Nephron (organoid): ENCODE measurements around the gene ITPR1.
"Not testable (repeated sequence)": the region's sequence is repeated elsewhere in the genome, so short reads cannot be mapped to it uniquely, and the experiment has no call there.

Experiments used
- H3K27ac Mint-ChIP-seq, 3 experiments: 2 replicates each; pipeline ENCODE4 v1.8.0; 2020; ENCODE audit warnings: mixed read lengths in 3 of 3, mild to moderate bottlenecking in 2 of 3, moderate library complexity in 1 of 3
- H3K27me3 Mint-ChIP-seq: 2 replicates; pipeline ENCODE4 v1.8.0; 2021; ENCODE audit warnings: low read depth, mild to moderate bottlenecking, moderate library complexity, mixed read lengths
- H3K36me3 Mint-ChIP-seq: 2 replicates; pipeline ENCODE4 v1.8.0; 2020; ENCODE audit warnings: low read depth, mixed read lengths
- H3K4me1 Mint-ChIP-seq: 2 replicates; pipeline ENCODE4 v1.8.0; 2020; ENCODE audit warnings: mixed read lengths
- H3K4me3 Mint-ChIP-seq, 3 experiments: 2 replicates each; pipeline ENCODE4 v1.8.0; 2020; ENCODE audit warnings: mild to moderate bottlenecking in 3 of 3, mixed read lengths in 3 of 3, moderate library complexity in 2 of 3
- H3K9me3 Mint-ChIP-seq: 2 replicates; pipeline ENCODE4 v1.8.0; 2020; ENCODE audit warnings: mixed read lengths
- TF ChIP-seq, protein P1 (sequence below), 3 experiments: fragments of 200-600 bp; sonication (generic); IDR thresholded peaks; one replicate each; pipeline ENCODE4 v1.5.0; 2021; ENCODE audit warnings: antibody characterized with exemption in 3 of 3; ENCODE audit not compliant: unreplicated experiment in 3 of 3

ITPR1 gene

DNA sequence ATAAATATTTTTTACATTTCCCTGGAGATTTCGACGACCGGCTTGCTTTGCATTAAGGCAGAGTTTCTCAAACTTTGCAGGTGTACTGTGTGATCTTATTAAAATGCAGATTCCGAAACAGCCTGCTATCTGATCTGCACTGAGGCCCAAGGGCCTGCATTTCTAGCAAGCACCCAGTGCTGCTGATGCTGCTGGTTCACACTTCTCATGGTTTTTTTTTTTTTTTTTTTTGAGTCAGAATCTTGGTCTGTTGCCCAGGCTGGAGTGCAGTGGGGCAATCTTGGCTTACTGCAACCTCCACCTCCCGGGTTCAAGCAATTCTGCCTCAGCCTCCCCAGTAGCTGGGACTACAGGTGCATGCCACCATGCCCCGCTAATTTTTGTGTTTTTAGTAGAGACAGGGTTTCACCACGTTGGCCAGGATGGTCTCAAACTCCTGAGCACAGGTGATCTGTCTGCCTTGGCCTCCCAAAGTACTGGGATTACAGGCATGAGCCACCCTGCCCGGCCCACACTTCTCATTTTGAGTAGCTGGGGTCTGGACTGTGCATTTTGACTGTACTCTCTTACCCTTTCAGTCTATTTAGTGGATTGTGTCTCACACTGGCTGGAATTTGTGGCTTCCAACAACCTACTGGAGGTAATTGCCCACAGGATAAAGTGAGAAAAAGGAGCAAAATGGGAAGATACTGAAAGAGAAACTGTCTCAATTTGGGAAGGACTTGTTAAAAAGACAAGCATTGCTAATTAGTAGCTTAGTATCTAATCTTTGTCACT lies 94.1 kb downstream of the ITPR1 start:
- Mint-ChIP-seq H3K27me3 (no peaks in the 10 kb centered on the region), H3K4me1 (peaks cover 55% of the 10 kb centered on the region), H3K9me3 (no peaks in the 10 kb centered on the region), H3K27ac (peak overlapping the region; percentile 28 to 77 (median 54)), H3K36me3 (no peaks in the 10 kb centered on the region), H3K4me3 (no peak overlapping the region)
- TF ChIP-seq, protein P1, sequence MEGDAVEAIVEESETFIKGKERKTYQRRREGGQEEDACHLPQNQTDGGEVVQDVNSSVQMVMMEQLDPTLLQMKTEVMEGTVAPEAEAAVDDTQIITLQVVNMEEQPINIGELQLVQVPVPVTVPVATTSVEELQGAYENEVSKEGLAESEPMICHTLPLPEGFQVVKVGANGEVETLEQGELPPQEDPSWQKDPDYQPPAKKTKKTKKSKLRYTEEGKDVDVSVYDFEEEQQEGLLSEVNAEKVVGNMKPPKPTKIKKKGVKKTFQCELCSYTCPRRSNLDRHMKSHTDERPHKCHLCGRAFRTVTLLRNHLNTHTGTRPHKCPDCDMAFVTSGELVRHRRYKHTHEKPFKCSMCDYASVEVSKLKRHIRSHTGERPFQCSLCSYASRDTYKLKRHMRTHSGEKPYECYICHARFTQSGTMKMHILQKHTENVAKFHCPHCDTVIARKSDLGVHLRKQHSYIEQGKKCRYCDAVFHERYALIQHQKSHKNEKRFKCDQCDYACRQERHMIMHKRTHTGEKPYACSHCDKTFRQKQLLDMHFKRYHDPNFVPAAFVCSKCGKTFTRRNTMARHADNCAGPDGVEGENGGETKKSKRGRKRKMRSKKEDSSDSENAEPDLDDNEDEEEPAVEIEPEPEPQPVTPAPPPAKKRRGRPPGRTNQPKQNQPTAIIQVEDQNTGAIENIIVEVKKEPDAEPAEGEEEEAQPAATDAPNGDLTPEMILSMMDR (IDR thresholded peaks at IDR 0.05; ENCODE audit: unreplicated experiment in 3 of 3), result no peak

DNA sequence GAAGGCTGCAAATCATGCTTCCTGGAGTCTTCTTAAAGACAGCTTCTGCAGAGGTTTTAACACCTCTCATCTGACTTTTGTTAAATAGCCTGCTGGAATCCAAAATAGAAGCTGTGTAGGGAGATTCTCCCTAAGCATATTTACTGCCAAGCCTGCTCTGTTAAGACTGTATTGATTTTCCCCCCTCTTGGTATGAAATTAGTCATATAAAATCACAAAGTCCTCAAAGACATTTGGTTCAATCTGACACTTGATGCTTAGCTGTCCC lies 94.6 kb downstream of the ITPR1 start:
- Mint-ChIP-seq H3K27me3 (no peaks in the 10 kb centered on the region), H3K4me1 (peaks cover 50% of the 10 kb centered on the region), H3K9me3 (no peaks in the 10 kb centered on the region), H3K36me3 (peaks cover 3% of the 10 kb centered on the region), H3K4me3 (no peak overlapping the region), H3K27ac (peak overlapping the region in 2 of 3 experiments; percentile 2 to 28)
- TF ChIP-seq, protein P1 (IDR thresholded peaks at IDR 0.05; ENCODE audit: unreplicated experiment in 3 of 3), result no peak

DNA sequence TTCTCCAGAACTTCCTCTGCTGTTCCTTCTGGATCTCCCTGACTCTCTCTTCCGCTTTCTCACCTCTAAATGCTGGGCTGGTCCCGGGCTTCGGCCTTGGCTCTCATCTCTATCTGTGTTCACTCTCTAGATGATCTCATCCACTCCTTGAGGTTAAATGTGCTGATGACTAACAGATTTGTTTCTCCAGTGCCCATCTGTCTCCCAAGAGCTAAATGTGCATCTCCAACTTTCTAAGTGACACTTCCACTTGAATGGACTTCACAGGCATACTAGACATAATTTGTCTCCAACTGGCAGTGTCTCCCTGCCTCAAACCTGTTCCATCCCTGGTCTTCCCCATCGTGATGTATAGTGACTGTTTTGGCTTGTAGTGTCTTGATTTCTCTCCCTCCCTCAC lies 95.3 kb downstream of the ITPR1 start:
- H3K9me3 Mint-ChIP-seq, result no peaks in the 10 kb centered on the region
- no peak overlapping the region for H3K4me3 Mint-ChIP-seq
- H3K27ac Mint-ChIP-seq, result peak overlapping the region; percentile 2 to 44 (median 28)
- H3K27me3 Mint-ChIP-seq, result no peaks in the 10 kb centered on the region
- H3K4me1 Mint-ChIP-seq, result peaks cover 48% of the 10 kb centered on the region
- TF ChIP-seq, protein P1 (IDR thresholded peaks at IDR 0.05; ENCODE audit: unreplicated experiment in 3 of 3), result no peak
- H3K36me3 Mint-ChIP-seq, result peaks cover 4% of the 10 kb centered on the region

DNA sequence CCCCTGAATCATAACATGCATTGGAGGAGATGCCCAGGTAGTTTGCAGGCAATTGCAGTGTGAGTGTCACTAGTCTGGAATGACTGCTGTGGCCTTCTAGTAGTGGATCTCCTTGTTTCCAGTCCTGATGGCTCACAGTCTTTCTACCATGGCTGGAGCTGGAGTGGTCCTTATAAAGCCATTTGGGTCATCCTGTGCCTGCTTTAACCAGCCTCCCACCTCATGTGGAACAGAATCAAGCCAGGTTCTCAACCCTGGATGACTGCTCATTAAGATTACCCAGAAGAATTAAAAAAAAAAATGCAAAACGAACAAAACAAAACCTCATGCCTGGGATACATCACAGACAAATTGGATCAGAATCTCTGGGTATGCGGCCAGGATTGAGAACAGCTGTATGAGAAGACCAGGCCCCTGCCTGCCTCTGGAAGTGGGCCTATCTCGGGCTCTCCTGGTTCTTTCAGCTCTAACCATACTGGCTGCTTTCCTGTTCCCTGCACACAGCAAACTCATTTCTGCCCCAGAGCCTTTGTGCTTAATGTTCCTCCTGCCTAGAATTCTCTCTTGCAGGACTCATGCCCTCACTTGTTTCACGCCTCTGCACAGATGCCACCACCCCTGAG lies 96.4 kb downstream of the ITPR1 start:
- TF ChIP-seq, protein P1 (IDR thresholded peaks at IDR 0.05; ENCODE audit: unreplicated experiment in 3 of 3), result no peak
- Mint-ChIP-seq H3K4me1 (peaks cover 43% of the 10 kb centered on the region), H3K36me3 (peaks cover 12% of the 10 kb centered on the region), H3K9me3 (no peaks in the 10 kb centered on the region), H3K4me3 (no peak overlapping the region), H3K27me3 (no peaks in the 10 kb centered on the region), H3K27ac (peak overlapping the region in 1 of 3 experiments; percentile 40)

DNA sequence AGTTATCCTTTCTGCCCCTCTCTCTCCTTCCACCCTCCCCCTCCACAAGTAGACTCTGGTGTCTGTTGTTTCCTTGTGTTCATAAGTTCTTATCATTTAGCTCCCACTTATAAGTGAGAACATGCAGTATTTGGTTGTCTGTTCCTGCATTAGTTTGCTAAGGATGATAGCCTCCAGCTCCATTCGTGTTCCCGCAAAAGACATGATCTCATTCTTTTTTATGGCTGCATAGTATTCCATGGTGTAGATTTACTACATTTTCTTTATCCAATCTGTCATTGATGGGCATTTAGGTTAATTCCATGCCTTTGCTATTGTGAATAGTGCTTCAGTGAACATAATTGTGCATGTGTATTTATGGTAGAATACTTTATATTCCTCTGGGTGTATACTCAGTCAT lies 97.7 kb downstream of the ITPR1 start:
- H3K27ac Mint-ChIP-seq, H3K4me3 Mint-ChIP-seq, H3K27me3 Mint-ChIP-seq, H3K9me3 Mint-ChIP-seq: not testable (repeated sequence)
- peaks cover 15% of the 10 kb centered on the region for H3K36me3 Mint-ChIP-seq
- H3K4me1 Mint-ChIP-seq, result peaks cover 47% of the 10 kb centered on the region

DNA sequence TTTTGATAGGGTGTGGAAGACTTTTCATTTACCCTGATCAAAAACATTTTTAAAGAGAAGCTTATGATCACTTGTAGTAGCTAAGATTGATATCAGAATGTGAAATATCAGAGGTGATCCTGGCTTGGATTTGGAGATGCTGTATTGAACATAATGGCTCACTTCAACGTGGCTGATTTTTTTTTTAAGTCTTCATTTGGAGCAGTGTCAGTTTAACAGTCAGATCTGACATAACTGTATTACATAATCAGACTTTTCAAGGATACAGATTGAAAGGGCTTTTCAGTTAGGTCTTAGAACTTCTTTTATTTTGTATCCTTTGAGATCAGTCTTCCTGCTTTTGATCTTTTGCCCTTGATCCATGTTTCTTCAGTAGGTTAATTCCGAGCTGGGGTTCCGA lies 98.5 kb downstream of the ITPR1 start:
- H3K4me3 Mint-ChIP-seq, result no peak overlapping the region
- no peaks in the 10 kb centered on the region for H3K9me3 Mint-ChIP-seq
- TF ChIP-seq, protein P1 (IDR thresholded peaks at IDR 0.05; ENCODE audit: unreplicated experiment in 3 of 3), result no peak
- peaks cover 15% of the 10 kb centered on the region for H3K36me3 Mint-ChIP-seq
- peaks cover 50% of the 10 kb centered on the region for H3K4me1 Mint-ChIP-seq
- no peaks in the 10 kb centered on the region for H3K27me3 Mint-ChIP-seq
- H3K27ac Mint-ChIP-seq, result no peak overlapping the region
